Ovary (tissue), 3 donors: ENCODE measurements around the gene CUEDC2.

Experiments
- CTCF ChIP-seq, 3 donors: fragments of 450-650 bp in 2 of 3; fragments of 200-600 bp in 1 of 3; IDR thresholded peaks; one replicate each; pipeline versions ENCODE4 v1.5.1 to v1.8.0; 2016 to 2022; ENCODE audit warnings: antibody characterized with exemption in 3 of 3, mild to moderate bottlenecking in 1 of 3
- POLR2A ChIP-seq: fragments of 450-650 bp; IDR thresholded peaks from one replicate; pipeline ENCODE4 v1.6.1; 2017; ENCODE audit warnings: antibody characterized with exemption, mild to moderate bottlenecking, moderate library complexity
- donor health status: DM: no; HTN: no; CAD: no.

DNA sequence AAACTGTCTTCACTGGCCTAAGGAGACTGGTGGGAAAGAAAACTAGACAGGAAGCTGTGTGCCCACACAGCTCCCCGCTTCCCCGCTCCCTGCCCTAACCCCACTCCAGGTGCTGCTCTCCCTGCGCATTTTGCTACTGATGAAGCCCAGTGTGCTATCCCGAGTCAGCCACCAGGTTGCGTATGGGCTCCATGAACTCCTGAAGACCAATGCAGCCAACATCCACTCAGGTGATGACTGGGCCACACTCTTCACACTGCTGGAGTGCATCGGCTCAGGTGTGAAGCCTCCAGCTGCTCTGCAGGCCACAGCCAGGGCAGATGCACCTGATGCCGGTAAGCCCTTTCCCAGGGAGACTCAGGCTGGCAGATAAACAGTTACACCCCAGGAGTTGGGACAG, 57.1 kb downstream of the CUEDC2 start:
- TF ChIP-seq CTCF (IDR thresholded peaks at IDR 0.05) (no peak), POLR2A (no peak)
